C4-2B (cell line): ENCODE results near the gene ANKRD63.

Experiments
- ZFX ChIP-seq: fragments of 450-650 bp; IDR thresholded peaks from 2 replicates; pipeline ENCODE4 v1.6.1; 2017
- TF ChIP-seq, protein P1 (sequence below): fragments of 450-650 bp; conservative IDR thresholded peaks from 2 replicates; pipeline ENCODE4 v1.5.1; 2017; ENCODE audit warnings: mild to moderate bottlenecking

DNA sequence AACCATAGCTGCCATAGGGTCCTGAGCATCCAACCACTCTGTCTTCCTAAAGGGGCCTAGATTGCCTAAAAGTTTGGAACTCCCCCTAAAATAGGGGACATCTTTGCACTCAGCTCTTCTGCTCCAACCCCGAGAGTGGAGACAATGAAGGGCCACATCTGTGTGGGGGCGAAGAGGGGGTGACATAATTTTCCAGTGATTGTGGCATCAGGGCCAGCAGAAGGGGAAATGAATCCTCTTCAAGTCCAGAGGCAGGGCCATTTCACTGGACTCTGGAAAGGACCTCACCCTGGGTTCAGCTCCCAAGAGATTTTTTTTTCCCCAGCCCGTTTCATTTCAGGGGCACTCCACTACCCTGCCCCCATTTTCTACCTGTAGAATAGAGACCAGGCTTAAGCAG, 4.6 kb upstream of the ANKRD63 start:
- TF ChIP-seq, protein P1, sequence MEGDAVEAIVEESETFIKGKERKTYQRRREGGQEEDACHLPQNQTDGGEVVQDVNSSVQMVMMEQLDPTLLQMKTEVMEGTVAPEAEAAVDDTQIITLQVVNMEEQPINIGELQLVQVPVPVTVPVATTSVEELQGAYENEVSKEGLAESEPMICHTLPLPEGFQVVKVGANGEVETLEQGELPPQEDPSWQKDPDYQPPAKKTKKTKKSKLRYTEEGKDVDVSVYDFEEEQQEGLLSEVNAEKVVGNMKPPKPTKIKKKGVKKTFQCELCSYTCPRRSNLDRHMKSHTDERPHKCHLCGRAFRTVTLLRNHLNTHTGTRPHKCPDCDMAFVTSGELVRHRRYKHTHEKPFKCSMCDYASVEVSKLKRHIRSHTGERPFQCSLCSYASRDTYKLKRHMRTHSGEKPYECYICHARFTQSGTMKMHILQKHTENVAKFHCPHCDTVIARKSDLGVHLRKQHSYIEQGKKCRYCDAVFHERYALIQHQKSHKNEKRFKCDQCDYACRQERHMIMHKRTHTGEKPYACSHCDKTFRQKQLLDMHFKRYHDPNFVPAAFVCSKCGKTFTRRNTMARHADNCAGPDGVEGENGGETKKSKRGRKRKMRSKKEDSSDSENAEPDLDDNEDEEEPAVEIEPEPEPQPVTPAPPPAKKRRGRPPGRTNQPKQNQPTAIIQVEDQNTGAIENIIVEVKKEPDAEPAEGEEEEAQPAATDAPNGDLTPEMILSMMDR: no peak
- no peak for TF ChIP-seq ZFX
